Measurements from ENCODE around the gene KMT2C.
"Not testable (repeated sequence)": the region's sequence is repeated elsewhere in the genome, so short reads cannot be mapped to it uniquely, and the experiment has no call there.

DNA sequence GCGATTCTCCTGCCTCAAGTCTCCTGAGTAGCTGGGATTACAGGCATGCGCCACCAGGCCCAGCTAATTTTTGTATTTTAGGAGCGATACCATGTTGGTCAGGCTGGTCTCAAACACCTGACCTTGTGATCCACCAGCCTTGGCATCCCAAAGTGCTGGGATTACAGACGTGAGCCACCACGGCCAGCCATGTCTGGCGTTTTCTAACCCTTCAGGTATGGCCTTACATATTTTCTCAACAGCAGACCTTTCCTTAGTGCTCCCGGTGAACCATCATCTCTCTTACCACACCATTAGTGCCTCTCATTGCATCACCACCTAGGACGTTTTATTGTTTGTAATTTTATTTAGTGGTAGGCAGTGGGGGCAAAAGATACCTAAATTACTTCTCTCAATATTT lies 194.5 kb downstream of the KMT2C start:
- TF ChIP-seq, protein P1, sequence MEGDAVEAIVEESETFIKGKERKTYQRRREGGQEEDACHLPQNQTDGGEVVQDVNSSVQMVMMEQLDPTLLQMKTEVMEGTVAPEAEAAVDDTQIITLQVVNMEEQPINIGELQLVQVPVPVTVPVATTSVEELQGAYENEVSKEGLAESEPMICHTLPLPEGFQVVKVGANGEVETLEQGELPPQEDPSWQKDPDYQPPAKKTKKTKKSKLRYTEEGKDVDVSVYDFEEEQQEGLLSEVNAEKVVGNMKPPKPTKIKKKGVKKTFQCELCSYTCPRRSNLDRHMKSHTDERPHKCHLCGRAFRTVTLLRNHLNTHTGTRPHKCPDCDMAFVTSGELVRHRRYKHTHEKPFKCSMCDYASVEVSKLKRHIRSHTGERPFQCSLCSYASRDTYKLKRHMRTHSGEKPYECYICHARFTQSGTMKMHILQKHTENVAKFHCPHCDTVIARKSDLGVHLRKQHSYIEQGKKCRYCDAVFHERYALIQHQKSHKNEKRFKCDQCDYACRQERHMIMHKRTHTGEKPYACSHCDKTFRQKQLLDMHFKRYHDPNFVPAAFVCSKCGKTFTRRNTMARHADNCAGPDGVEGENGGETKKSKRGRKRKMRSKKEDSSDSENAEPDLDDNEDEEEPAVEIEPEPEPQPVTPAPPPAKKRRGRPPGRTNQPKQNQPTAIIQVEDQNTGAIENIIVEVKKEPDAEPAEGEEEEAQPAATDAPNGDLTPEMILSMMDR (IDR thresholded peaks at IDR 0.05 in 8 of 11, conservative IDR thresholded peaks at IDR 0.05 in 3 of 11), result not testable (repeated sequence)
- not testable (repeated sequence) for TF ChIP-seq POLR2AphosphoS5, POLR2A (IDR thresholded peaks at IDR 0.05)
